HEK293 (cell line): ENCODE data around the gene PDZRN3.

Source experiments
- ZIC2 ChIP-seq: fragments of 450-650 bp; formaldehyde crosslinking; IDR thresholded peaks from 2 replicates; pipeline ENCODE4 v1.5.1; 2016; ENCODE audit warnings: missing biosample characterization, missing genetic modification characterization
- ZNF114 ChIP-seq: fragments of 450-650 bp; formaldehyde crosslinking; IDR thresholded peaks from 2 replicates; pipeline ENCODE4 v1.5.0; 2017; ENCODE audit warnings: missing biosample characterization, missing genetic modification characterization
- TF ChIP-seq, protein P1 (sequence below): fragments of 450-650 bp; formaldehyde crosslinking; IDR thresholded peaks from 2 replicates; pipeline ENCODE4 v1.5.1; 2016; ENCODE audit warnings: missing biosample characterization, missing genetic modification characterization
- TF ChIP-seq, protein P2 (sequence below): fragments of 450-650 bp; formaldehyde crosslinking; IDR thresholded peaks from 2 replicates; pipeline ENCODE4 v1.5.1; 2017; ENCODE audit warnings: missing biosample characterization, missing genetic modification characterization

GRCh38 chr3:73480187-73480672 is 144.5 kb downstream of the PDZRN3 start:
- no peak for TF ChIP-seq ZNF114 (tag by site-specific recombination)
- TF ChIP-seq, protein P1, sequence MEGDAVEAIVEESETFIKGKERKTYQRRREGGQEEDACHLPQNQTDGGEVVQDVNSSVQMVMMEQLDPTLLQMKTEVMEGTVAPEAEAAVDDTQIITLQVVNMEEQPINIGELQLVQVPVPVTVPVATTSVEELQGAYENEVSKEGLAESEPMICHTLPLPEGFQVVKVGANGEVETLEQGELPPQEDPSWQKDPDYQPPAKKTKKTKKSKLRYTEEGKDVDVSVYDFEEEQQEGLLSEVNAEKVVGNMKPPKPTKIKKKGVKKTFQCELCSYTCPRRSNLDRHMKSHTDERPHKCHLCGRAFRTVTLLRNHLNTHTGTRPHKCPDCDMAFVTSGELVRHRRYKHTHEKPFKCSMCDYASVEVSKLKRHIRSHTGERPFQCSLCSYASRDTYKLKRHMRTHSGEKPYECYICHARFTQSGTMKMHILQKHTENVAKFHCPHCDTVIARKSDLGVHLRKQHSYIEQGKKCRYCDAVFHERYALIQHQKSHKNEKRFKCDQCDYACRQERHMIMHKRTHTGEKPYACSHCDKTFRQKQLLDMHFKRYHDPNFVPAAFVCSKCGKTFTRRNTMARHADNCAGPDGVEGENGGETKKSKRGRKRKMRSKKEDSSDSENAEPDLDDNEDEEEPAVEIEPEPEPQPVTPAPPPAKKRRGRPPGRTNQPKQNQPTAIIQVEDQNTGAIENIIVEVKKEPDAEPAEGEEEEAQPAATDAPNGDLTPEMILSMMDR (tag by site-specific recombination): no peak
- no peak for TF ChIP-seq ZIC2 (tag by site-specific recombination)
- TF ChIP-seq, protein P2, sequence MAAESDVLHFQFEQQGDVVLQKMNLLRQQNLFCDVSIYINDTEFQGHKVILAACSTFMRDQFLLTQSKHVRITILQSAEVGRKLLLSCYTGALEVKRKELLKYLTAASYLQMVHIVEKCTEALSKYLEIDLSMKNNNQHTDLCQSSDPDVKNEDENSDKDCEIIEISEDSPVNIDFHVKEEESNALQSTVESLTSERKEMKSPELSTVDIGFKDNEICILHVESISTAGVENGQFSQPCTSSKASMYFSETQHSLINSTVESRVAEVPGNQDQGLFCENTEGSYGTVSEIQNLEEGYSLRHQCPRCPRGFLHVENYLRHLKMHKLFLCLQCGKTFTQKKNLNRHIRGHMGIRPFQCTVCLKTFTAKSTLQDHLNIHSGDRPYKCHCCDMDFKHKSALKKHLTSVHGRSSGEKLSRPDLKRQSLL (tag by site-specific recombination): no peak
